Endothelial cell of umbilical vein (primary cell): ENCODE measurements around the gene RBPJ.

Experiments used
- JUN ChIP-seq: IDR thresholded peaks from 2 replicates; pipeline ENCODE4 v1.6.1; 2011; ENCODE audit warnings: borderline replicate concordance, low read depth; ENCODE audit not compliant: insufficient read length, insufficient read depth
- POLR2A ChIP-seq: IDR thresholded peaks from 2 replicates; pipeline ENCODE4 v1.6.1; 2012; ENCODE audit warnings: low read depth, mild to moderate bottlenecking, control low read depth, low read length
- TF ChIP-seq, protein P1 (sequence below), 2 donors: IDR thresholded peaks; 1 replicate in 1 of 2; 2 replicates in 1 of 2; pipeline ENCODE4 v1.5.1; 2011; ENCODE audit warnings: low read length in 2 of 2, mild to moderate bottlenecking in 2 of 2, moderate library complexity in 2 of 2, control low read depth in 1 of 2, inconsistent platforms in 1 of 2, low read depth in 1 of 2; ENCODE audit not compliant: insufficient read depth in 1 of 2; ENCODE audit errors: extremely low read depth in 1 of 2

DNA sequence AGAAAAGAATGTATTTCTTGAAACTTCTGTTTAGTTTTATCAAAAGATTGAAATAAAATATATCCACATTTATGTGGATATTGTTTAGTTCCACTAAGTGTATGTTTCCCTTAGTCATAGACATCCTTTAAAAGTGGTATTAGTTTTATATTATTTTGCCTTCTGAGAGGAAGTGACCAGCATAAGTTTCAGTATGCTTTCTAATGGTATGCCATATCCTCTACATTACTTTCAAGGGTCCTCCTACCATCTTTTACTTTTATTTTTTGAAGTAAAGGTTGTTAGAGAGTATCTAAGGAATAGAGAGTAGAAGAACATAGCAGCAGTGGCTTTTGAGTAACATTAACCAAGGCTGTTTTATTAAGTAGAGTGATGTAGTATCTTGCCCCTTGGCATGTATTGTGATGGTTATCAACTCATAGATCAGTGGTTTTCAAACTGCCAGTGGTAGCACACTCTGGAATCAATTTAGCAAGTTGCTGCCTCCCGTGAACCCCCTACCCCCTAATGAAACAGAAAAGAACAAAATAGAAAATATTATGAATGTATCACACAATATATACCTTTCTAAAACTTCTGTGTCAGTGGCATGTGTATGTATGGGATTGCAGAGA, 44.8 kb downstream of the RBPJ start:
- TF ChIP-seq, protein P1, sequence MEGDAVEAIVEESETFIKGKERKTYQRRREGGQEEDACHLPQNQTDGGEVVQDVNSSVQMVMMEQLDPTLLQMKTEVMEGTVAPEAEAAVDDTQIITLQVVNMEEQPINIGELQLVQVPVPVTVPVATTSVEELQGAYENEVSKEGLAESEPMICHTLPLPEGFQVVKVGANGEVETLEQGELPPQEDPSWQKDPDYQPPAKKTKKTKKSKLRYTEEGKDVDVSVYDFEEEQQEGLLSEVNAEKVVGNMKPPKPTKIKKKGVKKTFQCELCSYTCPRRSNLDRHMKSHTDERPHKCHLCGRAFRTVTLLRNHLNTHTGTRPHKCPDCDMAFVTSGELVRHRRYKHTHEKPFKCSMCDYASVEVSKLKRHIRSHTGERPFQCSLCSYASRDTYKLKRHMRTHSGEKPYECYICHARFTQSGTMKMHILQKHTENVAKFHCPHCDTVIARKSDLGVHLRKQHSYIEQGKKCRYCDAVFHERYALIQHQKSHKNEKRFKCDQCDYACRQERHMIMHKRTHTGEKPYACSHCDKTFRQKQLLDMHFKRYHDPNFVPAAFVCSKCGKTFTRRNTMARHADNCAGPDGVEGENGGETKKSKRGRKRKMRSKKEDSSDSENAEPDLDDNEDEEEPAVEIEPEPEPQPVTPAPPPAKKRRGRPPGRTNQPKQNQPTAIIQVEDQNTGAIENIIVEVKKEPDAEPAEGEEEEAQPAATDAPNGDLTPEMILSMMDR (IDR thresholded peaks at IDR 0.05; ENCODE audit: extremely low read depth in 1 of 2, insufficient read depth in 1 of 2, low read depth in 1 of 2, low read length in 2 of 2), result no peak
- TF ChIP-seq POLR2A (no peak), JUN (no peak)
